PFSK-1 (cell line): ENCODE data around the gene STEAP2.

Experiments
- FOXP2 ChIP-seq: optimal IDR thresholded peaks from 2 replicates; pipeline ENCODE3; 2011; ENCODE audit warnings: borderline replicate concordance, control low read depth, inconsistent platforms; ENCODE audit not compliant: insufficient read depth; ENCODE audit errors: extremely low read length, extremely low read depth
- POLR2AphosphoS5 ChIP-seq: IDR thresholded peaks from 2 replicates; pipeline ENCODE4 v1.6.1; 2012; ENCODE audit warnings: low read depth, mild to moderate bottlenecking, control low read depth, low read length, moderate library complexity
- TAF1 ChIP-seq: IDR thresholded peaks from 2 replicates; pipeline ENCODE4 v1.6.1; 2012; ENCODE audit warnings: low read length, control low read depth, borderline replicate concordance; ENCODE audit not compliant: insufficient read depth
- TF ChIP-seq, protein P1 (sequence below), 2 experiments: IDR thresholded peaks; 2 replicates each; pipeline versions ENCODE4 v1.6.1 to v1.8.0; 2011 to 2012; ENCODE audit warnings: low read depth in 2 of 2, low read length in 2 of 2, control low read depth in 1 of 2, inconsistent platforms in 1 of 2, mild to moderate bottlenecking in 1 of 2, moderate library complexity in 1 of 2; ENCODE audit not compliant: insufficient read depth in 1 of 2

DNA sequence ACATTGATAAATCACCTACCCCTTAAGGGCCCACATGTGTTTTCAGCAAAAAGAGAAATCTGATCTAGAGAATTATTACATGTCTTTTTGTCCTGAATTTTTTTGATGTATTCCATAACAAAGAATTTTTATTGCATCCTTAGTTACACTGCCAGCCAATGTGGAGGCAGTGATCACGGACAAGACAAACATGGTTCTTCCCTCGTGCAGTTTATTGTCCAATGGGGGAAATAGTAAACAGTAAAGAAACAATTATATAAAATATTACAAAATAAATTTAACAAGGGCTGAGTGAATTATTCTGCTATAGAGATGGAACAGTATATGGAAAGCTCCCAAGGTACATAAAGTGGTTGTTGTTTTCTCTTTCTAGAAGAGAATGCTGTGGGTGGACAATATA lies 2.0 kb downstream of the STEAP2 start:
- TF ChIP-seq POLR2AphosphoS5 (no peak), TAF1 (no peak), FOXP2 (no peak)
- TF ChIP-seq, protein P1, sequence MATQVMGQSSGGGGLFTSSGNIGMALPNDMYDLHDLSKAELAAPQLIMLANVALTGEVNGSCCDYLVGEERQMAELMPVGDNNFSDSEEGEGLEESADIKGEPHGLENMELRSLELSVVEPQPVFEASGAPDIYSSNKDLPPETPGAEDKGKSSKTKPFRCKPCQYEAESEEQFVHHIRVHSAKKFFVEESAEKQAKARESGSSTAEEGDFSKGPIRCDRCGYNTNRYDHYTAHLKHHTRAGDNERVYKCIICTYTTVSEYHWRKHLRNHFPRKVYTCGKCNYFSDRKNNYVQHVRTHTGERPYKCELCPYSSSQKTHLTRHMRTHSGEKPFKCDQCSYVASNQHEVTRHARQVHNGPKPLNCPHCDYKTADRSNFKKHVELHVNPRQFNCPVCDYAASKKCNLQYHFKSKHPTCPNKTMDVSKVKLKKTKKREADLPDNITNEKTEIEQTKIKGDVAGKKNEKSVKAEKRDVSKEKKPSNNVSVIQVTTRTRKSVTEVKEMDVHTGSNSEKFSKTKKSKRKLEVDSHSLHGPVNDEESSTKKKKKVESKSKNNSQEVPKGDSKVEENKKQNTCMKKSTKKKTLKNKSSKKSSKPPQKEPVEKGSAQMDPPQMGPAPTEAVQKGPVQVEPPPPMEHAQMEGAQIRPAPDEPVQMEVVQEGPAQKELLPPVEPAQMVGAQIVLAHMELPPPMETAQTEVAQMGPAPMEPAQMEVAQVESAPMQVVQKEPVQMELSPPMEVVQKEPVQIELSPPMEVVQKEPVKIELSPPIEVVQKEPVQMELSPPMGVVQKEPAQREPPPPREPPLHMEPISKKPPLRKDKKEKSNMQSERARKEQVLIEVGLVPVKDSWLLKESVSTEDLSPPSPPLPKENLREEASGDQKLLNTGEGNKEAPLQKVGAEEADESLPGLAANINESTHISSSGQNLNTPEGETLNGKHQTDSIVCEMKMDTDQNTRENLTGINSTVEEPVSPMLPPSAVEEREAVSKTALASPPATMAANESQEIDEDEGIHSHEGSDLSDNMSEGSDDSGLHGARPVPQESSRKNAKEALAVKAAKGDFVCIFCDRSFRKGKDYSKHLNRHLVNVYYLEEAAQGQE (IDR thresholded peaks at IDR 0.05; ENCODE audit: insufficient read depth in 1 of 2, low read depth in 2 of 2, low read length in 2 of 2) = no peak
